GM12865 (cell line): ENCODE measurements around the gene SCTR.

Experiments used
- DNase-seq: peaks from one replicate; pipeline ENCODE4 v3.0.0; 2010; ENCODE audit warnings: low read depth
- H3K4me3 ChIP-seq: 2 replicates; pipeline ENCODE4 v1.5.1; 2011; ENCODE audit warnings: mild to moderate bottlenecking, low read depth, low read length, control low read depth
- TF ChIP-seq, protein P1 (sequence below): IDR thresholded peaks from 2 replicates; pipeline ENCODE4 v1.5.1; 2011; ENCODE audit warnings: low read length, control low read depth, low read depth, inconsistent platforms; ENCODE audit not compliant: insufficient read depth; ENCODE audit errors: missing control alignments

SCTR gene

DNA sequence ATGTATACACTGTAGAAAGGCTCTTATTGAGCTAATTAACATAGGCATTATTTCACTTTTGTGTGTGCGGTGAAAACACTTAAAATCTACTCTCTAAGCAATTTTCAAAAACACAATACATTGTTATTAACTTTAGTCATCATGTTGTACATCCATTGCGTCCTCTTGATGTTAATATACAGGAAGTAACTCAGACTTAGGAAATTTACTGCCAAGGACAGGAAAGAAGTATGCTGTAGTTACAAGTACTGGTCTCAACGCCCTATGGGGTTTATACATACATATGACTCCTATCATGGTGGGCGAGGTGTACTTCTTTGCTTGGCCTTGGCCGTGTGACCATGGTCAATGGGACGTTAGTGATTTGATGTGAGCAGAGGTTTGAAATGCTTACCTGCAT lies 15.5 kb downstream of the SCTR start:
- no peak for DNase-seq
- TF ChIP-seq, protein P1, sequence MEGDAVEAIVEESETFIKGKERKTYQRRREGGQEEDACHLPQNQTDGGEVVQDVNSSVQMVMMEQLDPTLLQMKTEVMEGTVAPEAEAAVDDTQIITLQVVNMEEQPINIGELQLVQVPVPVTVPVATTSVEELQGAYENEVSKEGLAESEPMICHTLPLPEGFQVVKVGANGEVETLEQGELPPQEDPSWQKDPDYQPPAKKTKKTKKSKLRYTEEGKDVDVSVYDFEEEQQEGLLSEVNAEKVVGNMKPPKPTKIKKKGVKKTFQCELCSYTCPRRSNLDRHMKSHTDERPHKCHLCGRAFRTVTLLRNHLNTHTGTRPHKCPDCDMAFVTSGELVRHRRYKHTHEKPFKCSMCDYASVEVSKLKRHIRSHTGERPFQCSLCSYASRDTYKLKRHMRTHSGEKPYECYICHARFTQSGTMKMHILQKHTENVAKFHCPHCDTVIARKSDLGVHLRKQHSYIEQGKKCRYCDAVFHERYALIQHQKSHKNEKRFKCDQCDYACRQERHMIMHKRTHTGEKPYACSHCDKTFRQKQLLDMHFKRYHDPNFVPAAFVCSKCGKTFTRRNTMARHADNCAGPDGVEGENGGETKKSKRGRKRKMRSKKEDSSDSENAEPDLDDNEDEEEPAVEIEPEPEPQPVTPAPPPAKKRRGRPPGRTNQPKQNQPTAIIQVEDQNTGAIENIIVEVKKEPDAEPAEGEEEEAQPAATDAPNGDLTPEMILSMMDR, result no peak
- H3K4me3 ChIP-seq, result no peak overlapping the region

DNA sequence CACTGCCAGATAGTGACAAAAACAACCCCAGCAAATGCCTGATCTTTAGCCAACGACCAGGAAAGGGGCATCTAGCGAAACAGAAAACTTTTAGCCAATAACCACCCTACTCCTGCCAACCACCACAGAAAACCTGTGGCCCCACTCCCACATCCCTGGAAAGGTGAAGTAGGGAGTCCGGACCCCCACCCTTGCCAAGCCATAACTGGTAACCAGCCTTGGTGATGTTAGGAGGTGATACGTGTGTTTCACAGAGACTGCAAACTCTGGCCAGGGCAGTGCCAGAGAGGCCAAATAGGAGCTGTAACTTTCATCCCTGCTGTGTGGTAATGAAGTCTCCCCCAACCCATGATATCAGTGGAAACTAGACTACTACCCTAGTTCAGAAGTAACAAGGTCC lies 27.6 kb downstream of the SCTR start:
- TF ChIP-seq, protein P1, result no peak
- H3K4me3 ChIP-seq, result no peak overlapping the region
- no peak for DNase-seq

DNA sequence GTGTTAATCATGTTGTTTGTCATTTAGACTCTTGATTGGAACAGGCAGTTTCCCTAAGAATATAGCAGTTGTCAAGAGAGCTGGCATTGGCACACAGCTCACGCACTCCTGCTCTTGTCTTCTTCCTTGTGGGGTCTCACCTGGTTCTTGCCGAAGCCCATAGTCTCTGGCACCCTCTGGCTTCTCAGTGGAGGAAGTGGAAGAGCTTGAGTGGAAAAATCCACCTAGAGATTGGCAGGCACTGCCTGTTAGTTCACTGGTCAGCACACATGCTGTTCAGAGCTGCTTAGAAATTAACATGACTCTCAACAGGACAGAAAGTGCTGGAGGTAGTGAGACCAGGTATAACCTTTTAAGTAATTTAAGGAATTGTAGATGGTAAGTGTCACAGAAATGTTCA lies 28.3 kb downstream of the SCTR start:
- no peak for DNase-seq
- H3K4me3 ChIP-seq, result no peak overlapping the region
- TF ChIP-seq, protein P1, result no peak

DNA sequence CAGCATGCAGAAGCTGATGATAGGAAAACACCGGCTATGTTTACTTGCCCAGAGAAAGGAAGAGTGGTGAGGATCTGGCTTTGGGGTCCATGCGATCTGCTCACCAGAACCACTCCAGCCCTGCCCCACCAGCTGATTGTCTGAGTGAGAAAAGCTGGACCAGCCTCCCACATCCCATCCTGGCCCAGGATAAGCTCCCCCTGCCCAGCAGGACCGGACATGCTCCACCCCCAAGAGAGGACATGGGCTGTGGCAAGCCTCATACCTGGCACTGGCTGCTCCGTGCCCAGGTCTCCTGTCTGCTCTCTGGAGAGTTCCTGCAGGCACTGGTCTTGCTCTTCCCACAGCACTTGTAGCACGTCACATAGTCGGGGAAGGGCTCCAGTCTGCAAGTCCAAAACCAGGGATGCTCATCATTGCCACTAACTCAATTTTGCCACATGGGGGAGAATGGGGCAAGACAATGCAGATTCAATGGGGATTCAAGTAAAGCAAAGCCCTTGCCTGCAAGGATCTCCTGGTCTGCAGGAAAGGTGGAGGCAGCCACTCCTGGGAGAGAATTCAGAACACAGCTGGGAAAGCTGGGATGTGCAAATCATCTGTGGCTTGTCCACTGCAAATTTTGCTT lies 30.0 kb downstream of the SCTR start:
- no peak overlapping the region for H3K4me3 ChIP-seq
- DNase-seq, result no peak
- TF ChIP-seq, protein P1, result no peak

DNA sequence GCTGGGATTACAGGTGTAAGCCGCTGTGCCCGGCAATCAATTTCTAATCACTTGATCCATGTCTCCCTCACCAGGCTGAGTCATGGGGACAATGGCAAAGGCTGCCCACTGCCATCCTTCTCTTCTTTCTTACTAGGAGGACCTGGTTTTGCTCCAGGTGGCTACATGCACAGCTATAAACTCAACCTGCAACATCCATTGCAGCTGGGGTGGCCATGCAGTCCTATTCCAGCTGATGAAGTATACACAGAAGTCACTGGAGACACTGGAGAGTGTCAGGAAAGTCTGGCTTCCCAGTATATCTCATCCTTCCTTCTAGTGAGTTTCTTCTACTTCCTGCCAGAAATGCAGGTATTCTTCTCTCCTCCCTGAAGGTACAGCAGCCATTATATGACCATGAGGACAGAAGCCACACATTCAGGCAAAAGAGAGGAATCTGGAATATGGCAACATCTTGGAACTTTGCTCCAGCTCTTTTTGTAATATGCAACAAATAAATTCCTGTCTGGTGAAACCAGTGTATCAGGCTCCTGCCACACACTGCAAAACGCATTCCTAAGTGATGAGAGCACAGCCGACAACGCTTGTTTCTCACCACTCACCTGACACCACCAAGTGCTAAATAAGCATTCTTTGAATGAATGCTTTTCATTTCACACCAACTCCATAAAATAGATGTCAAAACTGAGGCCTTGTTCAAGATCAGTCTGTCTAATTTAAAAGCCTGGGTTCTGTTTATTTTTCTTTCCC lies 32.3 kb downstream of the SCTR start:
- DNase-seq, result no peak
- TF ChIP-seq, protein P1, result no peak
- no peak overlapping the region for H3K4me3 ChIP-seq

DNA sequence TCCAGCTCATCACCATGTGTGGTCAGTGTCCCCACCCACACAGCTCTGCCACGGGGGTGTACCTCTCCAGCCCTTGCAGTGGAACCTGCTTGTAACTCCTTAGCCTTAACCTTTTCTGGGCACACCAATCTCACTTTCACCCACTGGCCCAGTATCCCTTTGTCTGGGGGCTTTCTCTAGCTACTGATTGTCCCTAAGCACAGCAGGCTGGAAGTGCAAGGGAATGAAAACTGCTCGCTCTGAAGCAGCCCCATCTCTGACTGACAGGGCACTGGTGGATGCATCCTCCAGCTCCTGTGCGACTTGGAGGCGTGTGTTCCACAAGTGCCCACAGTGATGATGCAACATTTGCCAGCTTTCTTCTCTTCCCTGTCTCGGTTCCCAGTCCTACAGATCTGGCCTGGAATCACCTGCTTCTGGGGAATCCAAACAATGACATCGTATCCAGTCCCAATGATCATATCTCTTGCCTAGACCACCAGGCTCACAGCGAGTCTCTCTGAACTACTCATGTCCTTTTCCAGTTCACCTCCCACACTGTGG lies 33.6 kb downstream of the SCTR start:
- TF ChIP-seq, protein P1, result no peak
- DNase-seq, result no peak
- H3K4me3 ChIP-seq, result no peak overlapping the region
